ENCODE data around the gene SLC34A3. TPM values are rescaled to one million over a fixed set of nuclear protein-coding genes. Genes with fewer than 3 reads are reported as not detected.

Gene SLC34A3
- total RNA-seq, 1 donor from 2014 or later, result not detected

DNA sequence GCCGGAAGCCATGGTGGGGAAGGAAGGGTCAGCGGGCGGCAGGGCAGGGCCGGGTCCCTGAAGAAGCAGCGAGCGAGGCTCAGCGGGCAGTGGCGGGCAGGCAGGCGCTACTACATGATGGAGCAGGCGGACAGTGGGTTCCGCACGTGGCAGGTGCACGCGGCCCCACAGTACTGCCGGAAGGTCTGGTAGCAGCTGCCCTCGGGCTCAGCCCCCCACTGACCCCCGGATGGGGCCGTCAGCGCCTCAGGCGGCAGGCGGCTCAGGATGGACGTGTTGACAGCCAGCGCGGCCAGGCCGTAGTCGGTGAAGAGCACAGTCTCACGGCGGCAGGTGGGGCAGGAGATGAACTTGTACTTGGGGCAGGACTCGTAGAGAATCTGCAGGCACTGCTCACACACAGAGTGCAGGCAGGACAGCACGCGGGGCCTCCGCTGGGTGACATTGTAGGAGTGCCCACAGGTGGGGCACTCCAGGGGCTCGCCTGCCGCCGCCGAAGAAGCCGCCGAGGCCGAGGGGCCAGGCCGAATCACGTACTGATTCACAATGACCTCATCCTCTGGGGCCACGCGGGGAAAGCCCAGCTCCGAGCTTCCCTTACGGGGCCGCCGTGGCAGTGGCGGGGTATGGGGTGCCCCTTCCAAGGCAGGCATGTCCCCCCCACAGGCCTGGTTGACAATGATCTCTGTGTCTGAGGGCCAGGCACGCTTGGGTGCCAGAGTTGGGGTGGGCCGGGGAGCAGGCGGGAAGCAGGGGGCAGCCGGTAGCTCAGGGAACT lies 10.2 kb upstream of the SLC34A3 start:
- no peaks in the 10 kb centered on the region for H3K9me3 Mint-ChIP-seq
- no peak for DNase-seq
- no peak for ATAC-seq (ENCODE audit: low read depth)
- TF ChIP-seq, protein P1, sequence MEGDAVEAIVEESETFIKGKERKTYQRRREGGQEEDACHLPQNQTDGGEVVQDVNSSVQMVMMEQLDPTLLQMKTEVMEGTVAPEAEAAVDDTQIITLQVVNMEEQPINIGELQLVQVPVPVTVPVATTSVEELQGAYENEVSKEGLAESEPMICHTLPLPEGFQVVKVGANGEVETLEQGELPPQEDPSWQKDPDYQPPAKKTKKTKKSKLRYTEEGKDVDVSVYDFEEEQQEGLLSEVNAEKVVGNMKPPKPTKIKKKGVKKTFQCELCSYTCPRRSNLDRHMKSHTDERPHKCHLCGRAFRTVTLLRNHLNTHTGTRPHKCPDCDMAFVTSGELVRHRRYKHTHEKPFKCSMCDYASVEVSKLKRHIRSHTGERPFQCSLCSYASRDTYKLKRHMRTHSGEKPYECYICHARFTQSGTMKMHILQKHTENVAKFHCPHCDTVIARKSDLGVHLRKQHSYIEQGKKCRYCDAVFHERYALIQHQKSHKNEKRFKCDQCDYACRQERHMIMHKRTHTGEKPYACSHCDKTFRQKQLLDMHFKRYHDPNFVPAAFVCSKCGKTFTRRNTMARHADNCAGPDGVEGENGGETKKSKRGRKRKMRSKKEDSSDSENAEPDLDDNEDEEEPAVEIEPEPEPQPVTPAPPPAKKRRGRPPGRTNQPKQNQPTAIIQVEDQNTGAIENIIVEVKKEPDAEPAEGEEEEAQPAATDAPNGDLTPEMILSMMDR (IDR thresholded peaks at IDR 0.05), result no peak
- CTCF ChIA-PET, result no interaction called here
- no peaks in the 10 kb centered on the region for H3K27me3 Mint-ChIP-seq
- POLR2A ChIA-PET, result interaction anchor here (0.7 to 3.6 kb wide), 3 partner anchors 14 to 20 kb away, joined by 3 to 46 read pairs (median 4); partner anchors contain the start of genes NDOR1, TMEM203 and TPRN
- peaks cover 4% of the 10 kb centered on the region for H3K36me3 Mint-ChIP-seq (ENCODE audit: low read depth)
- intact Hi-C loops (cut with micrococcal nuclease), result loop anchor here (10.0 kb wide), 2 partner anchors 276 to 336 kb away; partner anchors contain the start of genes C8G, FBXW5 and TRAF2
- peaks cover 15% of the 10 kb centered on the region for H3K4me1 Mint-ChIP-seq
- no peak overlapping the region for H3K27ac Mint-ChIP-seq
- H3K4me3 Mint-ChIP-seq, result peak overlapping the region; percentile 38

DNA sequence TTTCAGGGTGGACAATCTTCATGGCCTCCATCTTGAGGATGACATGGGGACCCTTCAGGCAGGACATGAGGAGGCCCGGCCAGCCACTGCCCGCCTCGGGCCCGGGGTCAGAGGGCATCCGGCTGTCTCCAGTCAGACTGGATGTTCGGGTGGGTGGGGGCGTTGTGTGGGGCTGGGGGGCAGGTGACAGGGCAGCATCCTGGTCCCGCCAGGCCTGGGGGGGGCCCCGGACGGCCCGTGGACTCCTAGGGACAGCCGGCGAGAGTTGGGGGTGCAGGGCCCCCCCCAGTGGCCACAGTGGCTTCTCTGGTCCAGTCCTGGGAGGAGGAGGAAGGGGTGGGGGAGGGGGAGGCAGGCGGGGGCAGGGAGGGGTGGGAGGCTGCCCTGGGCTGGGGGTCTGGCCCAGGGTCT lies 9.6 kb upstream of the SLC34A3 start:
- CTCF ChIA-PET, result no interaction called here
- H3K9me3 Mint-ChIP-seq, result no peaks in the 10 kb centered on the region
- DNase-seq, result no peak
- H3K4me1 Mint-ChIP-seq, result peaks cover 15% of the 10 kb centered on the region
- no peaks in the 10 kb centered on the region for H3K27me3 Mint-ChIP-seq
- no peak for ATAC-seq (ENCODE audit: low read depth)
- TF ChIP-seq, protein P1 (IDR thresholded peaks at IDR 0.05), result no peak
- intact Hi-C loops (cut with micrococcal nuclease), result loop anchor here (10.0 kb wide), 2 partner anchors 276 to 336 kb away; partner anchors contain the start of genes C8G, FBXW5 and TRAF2
- peaks cover 4% of the 10 kb centered on the region for H3K36me3 Mint-ChIP-seq (ENCODE audit: low read depth)
- H3K4me3 Mint-ChIP-seq, result peak overlapping the region; percentile 38
- POLR2A ChIA-PET, result interaction anchor here (3.3 to 4.1 kb wide), 3 partner anchors 15 to 33 kb away, joined by 40 to 53 read pairs (median 46); partner anchors contain the start of genes ANAPC2, NDOR1, SSNA1 and TMEM203
- H3K27ac Mint-ChIP-seq, result no peak overlapping the region

DNA sequence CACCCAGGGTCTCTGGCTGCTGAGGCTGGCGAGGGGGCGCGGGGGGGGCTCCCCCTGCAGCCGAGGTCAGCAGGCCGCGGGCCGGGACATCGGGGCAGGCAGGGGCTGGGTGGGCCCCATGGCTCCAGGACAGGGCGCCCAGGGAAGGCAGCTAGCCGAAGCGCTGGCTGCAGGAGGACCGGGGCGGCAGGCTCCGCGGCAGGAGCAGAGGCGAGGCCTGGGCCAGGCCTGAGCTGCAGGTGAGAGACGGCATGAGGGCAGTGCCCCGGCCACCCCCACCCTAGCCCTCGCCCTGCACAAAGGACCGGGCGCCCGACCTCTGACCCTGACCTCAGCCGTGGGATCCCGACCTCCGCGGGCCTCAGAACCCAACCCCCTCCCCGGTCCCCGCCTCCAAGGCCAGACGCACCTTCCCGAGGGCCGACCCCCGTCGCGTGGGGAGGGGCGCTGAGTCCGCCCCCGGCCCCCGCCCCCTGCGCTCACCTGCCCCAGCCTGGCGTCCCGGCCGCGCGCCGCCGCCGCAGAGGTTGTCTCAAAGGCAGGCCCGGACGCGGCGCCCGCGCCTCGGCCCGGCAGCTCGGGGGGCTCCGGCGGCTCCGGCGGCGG lies 9.1 kb upstream of the SLC34A3 start:
- CTCF ChIA-PET, result no interaction called here
- H3K36me3 Mint-ChIP-seq (ENCODE audit: low read depth), result peaks cover 2% of the 10 kb centered on the region

DNA sequence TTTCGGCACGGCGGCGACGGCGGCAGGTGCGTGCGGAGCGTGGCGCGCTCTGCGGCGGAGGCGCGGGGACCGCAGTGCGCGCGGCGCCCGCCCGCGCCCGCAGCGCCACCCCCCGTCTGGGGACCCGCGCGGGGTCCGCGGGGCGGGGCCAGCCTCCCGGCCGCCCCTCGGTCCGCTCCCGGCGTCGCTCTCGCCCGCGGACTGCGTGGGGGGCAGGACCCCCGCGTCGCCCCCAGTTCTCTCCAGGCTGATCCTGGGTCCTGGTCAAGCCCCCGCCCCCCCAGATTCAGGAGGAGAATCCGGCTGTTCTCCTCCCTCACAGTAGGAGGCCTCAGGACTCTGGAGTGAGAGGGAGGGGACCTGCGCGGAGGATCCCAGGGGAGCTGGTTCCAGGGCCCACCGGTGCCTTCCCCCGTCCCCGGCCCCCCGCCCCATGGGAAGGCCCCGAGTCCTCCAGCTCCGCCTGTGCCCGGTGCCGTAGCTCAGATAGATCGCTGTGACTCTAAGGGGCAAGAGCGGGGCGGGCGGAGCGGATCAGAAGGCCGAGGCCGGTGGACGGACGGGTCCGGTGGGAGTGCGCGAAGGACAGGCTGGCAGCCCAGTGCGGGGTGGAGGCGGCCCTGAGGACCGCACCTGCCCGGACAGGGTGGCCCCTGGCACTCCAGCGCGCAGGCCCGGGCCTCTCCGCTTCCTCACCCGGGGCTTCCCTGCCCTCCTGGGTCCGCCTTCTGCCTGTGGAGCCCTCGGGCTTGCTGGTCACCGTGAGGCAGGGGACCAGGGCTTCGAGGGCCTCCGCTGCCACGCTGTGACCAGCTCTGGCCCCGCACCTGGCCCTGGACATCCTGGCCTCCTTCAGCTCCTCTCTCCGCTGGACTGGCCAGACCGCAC lies 8.3 kb upstream of the SLC34A3 start, which contains the start of gene RNF208:
Gene RNF208 (minus strand): TSS at position 51 of the 888 bp plus-strand sequence. CDS start 1,028 bp downstream, outside the sequence.
- no peak for DNase-seq
- Mint-ChIP-seq H3K27me3 (no peaks in the 10 kb centered on the region), H3K36me3 (ENCODE audit: low read depth) (no peaks in the 10 kb centered on the region), H3K9me3 (no peaks in the 10 kb centered on the region), H3K4me3 (peak within 1 kb of the TSS; percentile 83), H3K4me1 (peaks cover 17% of the 10 kb centered on the region), H3K27ac (peak within 1 kb of the TSS; percentile 73)
- TF ChIP-seq, protein P1 (IDR thresholded peaks at IDR 0.05), result no peak
- intact Hi-C loops (cut with micrococcal nuclease), result loop anchor here (1.0 to 10.0 kb wide), 10 partner anchors 17 to 432 kb away; partner anchors contain the start of genes ANAPC2, C8G, FBXW5 and NDOR1
- no peak for ATAC-seq (ENCODE audit: low read depth)
- CTCF ChIA-PET, result interaction anchor here (0.6 to 2.2 kb wide), 5 partner anchors 12 to 176 kb away, joined by 3 to 10 read pairs (median 3); partner anchors contain the start of genes MAN1B1 and NPDC1
- POLR2A ChIA-PET, result interaction anchor here (0.5 to 4.1 kb wide), 35 partner anchors 8 to 495 kb away, joined by 3 to 53 read pairs (median 5); partner anchors contain the start of genes ANAPC2, MAN1B1, NDOR1 and NPDC1

More for the DNA sequence above, 9.1 kb upstream of the SLC34A3 start:
- ATAC-seq (ENCODE audit: low read depth) (no peak), DNase-seq (no peak)
- intact Hi-C loops (cut with micrococcal nuclease), result loop anchor here (2.0 to 10.0 kb wide), 4 partner anchors 71 to 431 kb away; partner anchors contain the start of genes C8G, FBXW5, TMEM141 and TRAF2
- H3K27me3 Mint-ChIP-seq, result no peaks in the 10 kb centered on the region
- H3K27ac Mint-ChIP-seq, result no peak overlapping the region
- H3K9me3 Mint-ChIP-seq, result no peaks in the 10 kb centered on the region
- no peak overlapping the region for H3K4me3 Mint-ChIP-seq
- peaks cover 15% of the 10 kb centered on the region for H3K4me1 Mint-ChIP-seq
- TF ChIP-seq, protein P1 (IDR thresholded peaks at IDR 0.05), result no peak
- POLR2A ChIA-PET, result interaction anchor here (0.5 to 4.1 kb wide), 8 partner anchors 7 to 151 kb away, joined by 3 to 53 read pairs (median 14); partner anchors contain the start of genes ANAPC2, NDOR1, SAPCD2 and SSNA1

Measured in activated B cell treated with CpG ODN at 0.5 μM for 24 hours (primary cell).